Endodermal cell (in vitro differentiated cells): ENCODE measurements around the gene NDUFB4. TPM values are rescaled to one million over a fixed set of nuclear protein-coding genes. Genes with fewer than 3 reads are reported as not detected.

Source experiments
- DNase-seq: peaks from one replicate; pipeline ENCODE4 v3.0.0-alpha.2; 2017
- H3K27ac ChIP-seq: 2 replicates; pipeline ENCODE4 v1.5.1; 2013; ENCODE audit warnings: mild to moderate bottlenecking, low read depth, low read length, moderate library complexity
- H3K27me3 ChIP-seq: 2 replicates; pipeline ENCODE4 v1.6.1; 2013; ENCODE audit warnings: mild to moderate bottlenecking, low read length, moderate library complexity; ENCODE audit not compliant: insufficient read depth, control insufficient read depth, poor library complexity, severe bottlenecking
- H3K36me3 ChIP-seq: 2 replicates; pipeline ENCODE4 v1.7.0; 2013; ENCODE audit warnings: mild to moderate bottlenecking, low read length, moderate library complexity; ENCODE audit not compliant: control insufficient read depth, insufficient read depth
- H3K4me1 ChIP-seq: one replicate; pipeline ENCODE4 v1.7.0; 2013; ENCODE audit warnings: low read length; ENCODE audit not compliant: control insufficient read depth, insufficient read depth
- H3K4me3 ChIP-seq: 2 replicates; pipeline ENCODE4 v1.5.1; 2013; ENCODE audit warnings: mild to moderate bottlenecking, low read length, moderate library complexity
- H3K9ac ChIP-seq: 2 replicates; pipeline ENCODE4 v1.6.1; 2013; ENCODE audit warnings: mild to moderate bottlenecking, low read length, moderate library complexity; ENCODE audit not compliant: poor library complexity, severe bottlenecking; ENCODE audit errors: extremely low read depth
- H3K9me3 ChIP-seq: 2 replicates; pipeline ENCODE4 v1.6.1; 2013; ENCODE audit warnings: mild to moderate bottlenecking, low read length, moderate library complexity; ENCODE audit not compliant: control insufficient read depth
- H3K27ac Mint-ChIP-seq: 2 replicates; pipeline ENCODE4 v1.8.0; 2020; ENCODE audit warnings: mixed read lengths
- H3K27me3 Mint-ChIP-seq: 2 replicates; pipeline ENCODE4 v1.8.0; 2021; ENCODE audit warnings: mild to moderate bottlenecking, mixed read lengths; ENCODE audit not compliant: insufficient read depth
- H3K36me3 Mint-ChIP-seq: 2 replicates; pipeline ENCODE4 v1.8.0; 2020; ENCODE audit warnings: low read depth, mixed read lengths
- H3K4me1 Mint-ChIP-seq: 2 replicates; pipeline ENCODE4 v1.8.0; 2020; ENCODE audit warnings: mixed read lengths
- H3K4me3 Mint-ChIP-seq: 2 replicates; pipeline ENCODE4 v1.8.0; 2020; ENCODE audit warnings: mild to moderate bottlenecking, moderate library complexity, mixed read lengths
- H3K9me3 Mint-ChIP-seq: 2 replicates; pipeline ENCODE4 v1.8.0; 2020; ENCODE audit warnings: mild to moderate bottlenecking, mixed read lengths
- CTCF ChIP-seq: fragments of 200-600 bp; sonication (generic); conservative IDR thresholded peaks from 2 replicates; pipeline ENCODE4 v1.5.0; 2021; ENCODE audit warnings: antibody characterized with exemption, mild to moderate bottlenecking
- WGBS, 2 experiments: methylation state at CpG; one replicate each; pipeline versions ENCODE4 v1.1.5 to v1.1.7; 2013; ENCODE audit warnings: missing lambda C conversion rate in 2 of 2, mixed read lengths in 1 of 2; ENCODE audit not compliant: insufficient coverage in 1 of 2, insufficient read length in 1 of 2; 5-methylcytosine and 5-hydroxymethylcytosine counted together
- total RNA-seq, 2 donors: library from RNA; stranded (reverse); fragmentation: NEBNext Ultra II Directional in 1 of 2; extraction: Animal tissue kit (Norgen Biotek cat#: 25700) in 1 of 2; gene quantifications; 2 replicates in 1 of 2; 3 replicates in 1 of 2; pipeline ENCODE4 v1.2.1, GENCODE V29; 2021

The NDUFB4 gene
- total RNA-seq, 2 donors from 2014 or later = 144 to 181 TPM

- no peak overlapping the region for H3K9ac ChIP-seq
- H3K27me3 ChIP-seq = no peaks in the 10 kb centered on the region
- peaks cover 6% of the 10 kb centered on the region for H3K27me3 Mint-ChIP-seq
- H3K9me3 ChIP-seq = no peaks in the 10 kb centered on the region
- WGBS, 2 experiments = 85 to 94% methylated on average over 5 of the region's 5 CpGs
- no peak overlapping the region for H3K27ac ChIP-seq
- no peaks in the 10 kb centered on the region for H3K4me1 ChIP-seq
- no peak for DNase-seq
- peaks cover 4% of the 10 kb centered on the region for H3K4me1 Mint-ChIP-seq
- TF ChIP-seq CTCF = no peak
- H3K36me3 ChIP-seq = no peaks in the 10 kb centered on the region
- H3K27ac Mint-ChIP-seq = no peak overlapping the region
- no peaks in the 10 kb centered on the region for H3K9me3 Mint-ChIP-seq
- no peak overlapping the region for H3K4me3 ChIP-seq
- H3K36me3 Mint-ChIP-seq = no peaks in the 10 kb centered on the region
- H3K4me3 Mint-ChIP-seq = no peak overlapping the region
These were observed 43.7 kb upstream of the NDUFB4 start for GRCh38 chr3:120552184-120553172.

- peaks cover 14% of the 10 kb centered on the region for H3K4me1 Mint-ChIP-seq
- no peaks in the 10 kb centered on the region for H3K9me3 Mint-ChIP-seq
- WGBS, 2 experiments = 96 to 100% methylated on average over 2 to 3 of the region's 3 CpGs
- H3K4me3 Mint-ChIP-seq = no peak overlapping the region
- TF ChIP-seq CTCF = no peak
- H3K4me1 ChIP-seq = no peaks in the 10 kb centered on the region
- no peak overlapping the region for H3K4me3 ChIP-seq
- peaks cover 14% of the 10 kb centered on the region for H3K27me3 Mint-ChIP-seq
- H3K9me3 ChIP-seq = no peaks in the 10 kb centered on the region
- no peak overlapping the region for H3K27ac ChIP-seq
- no peak overlapping the region for H3K27ac Mint-ChIP-seq
- H3K9ac ChIP-seq = no peak overlapping the region
- no peaks in the 10 kb centered on the region for H3K36me3 ChIP-seq
- no peak for DNase-seq
- H3K36me3 Mint-ChIP-seq = no peaks in the 10 kb centered on the region
- no peaks in the 10 kb centered on the region for H3K27me3 ChIP-seq
These were observed 41.1 kb upstream of the NDUFB4 start for GRCh38 chr3:120554812-120555606.

- no peak overlapping the region for H3K9ac ChIP-seq
- Mint-ChIP-seq H3K27ac (no peak overlapping the region), H3K27me3 (peaks cover 14% of the 10 kb centered on the region), H3K4me1 (peaks cover 18% of the 10 kb centered on the region), H3K4me3 (no peak overlapping the region), H3K36me3 (no peaks in the 10 kb centered on the region), H3K9me3 (no peaks in the 10 kb centered on the region)
- TF ChIP-seq CTCF = no peak
- H3K4me1 ChIP-seq = no peaks in the 10 kb centered on the region
- H3K27me3 ChIP-seq = no peaks in the 10 kb centered on the region
- no peaks in the 10 kb centered on the region for H3K9me3 ChIP-seq
- H3K36me3 ChIP-seq = no peaks in the 10 kb centered on the region
- WGBS, 2 experiments = 92 to 93% methylated on average over 5 to 7 of the region's 7 CpGs
- H3K27ac ChIP-seq = no peak overlapping the region
- H3K4me3 ChIP-seq = no peak overlapping the region
- no peak for DNase-seq
These were observed 40.3 kb upstream of the NDUFB4 start for GRCh38 chr3:120555657-120556509.
